ENCODE data around the gene WDR70.

- no peak for TF ChIP-seq POLR2A (IDR thresholded peaks at IDR 0.05)
- no peak for TF ChIP-seq CTCF (IDR thresholded peaks at IDR 0.05)
Measured at GRCh38 chr5:37417347-37417746, 38.2 kb downstream of the WDR70 start.

All from Peyer's patch (tissue), 4 donors.